AG09319 (cell line): ENCODE data around the gene ERC1.

Experiments
- DNase-seq: peaks from one replicate; pipeline ENCODE4 v3.0.0-alpha.2; 2010; ENCODE audit warnings: low read depth; ENCODE audit errors: extremely low read depth
- CTCF ChIP-seq: IDR thresholded peaks from 2 replicates; pipeline ENCODE4 v1.5.1; 2011; ENCODE audit warnings: low read depth, mild to moderate bottlenecking, inconsistent platforms, low read length, moderate library complexity

Gene ERC1

GRCh38 chr12:1542599-1542998 lies 551.6 kb downstream of the ERC1 start:
- TF ChIP-seq CTCF: no peak
- no peak for DNase-seq

GRCh38 chr12:1544996-1545700 lies 554.1 kb downstream of the ERC1 start:
- TF ChIP-seq CTCF: peak; percentile 29

More at GRCh38 chr12:1544996-1545700, 554.1 kb downstream of the ERC1 start:
- no peak for DNase-seq
